ENCODE data around the gene SLC4A8. TPM values are rescaled to one million over a fixed set of nuclear protein-coding genes. Genes with fewer than 3 reads are reported as not detected.

SLC4A8 gene
- total RNA-seq, 1 experiment from 2014 or later, result 1.4 TPM

- Histone ChIP-seq H3K9ac (ENCODE audit: low read length) (no peak overlapping the region), H3K4me3 (replicated peaks in 1 of 2; ENCODE audit: low read depth in 1 of 2, low read length in 2 of 2) (no peak overlapping the region), H4K20me1 (ENCODE audit: insufficient read depth) (no peaks in the 10 kb centered on the region; the same call in 1 of the 2 replicates), H2AFZ (ENCODE audit: low read depth, low read length, poor library complexity, severe bottlenecking) (no peak overlapping the region), H3K36me3 (ENCODE audit: control insufficient read depth in 1 of 2, insufficient read depth in 2 of 2, low read length in 2 of 2) (no peaks in the 10 kb centered on the region), H3K9me2 (ENCODE audit: insufficient read depth) (no peaks in the 10 kb centered on the region), H3K27ac (ENCODE audit: low read depth, low read length) (no peak overlapping the region), H3K4me1 (ENCODE audit: control insufficient read depth in 1 of 2, insufficient read depth in 2 of 2, low read length in 2 of 2) (no peaks in the 10 kb centered on the region), H3K9me3 (ENCODE audit: control insufficient read depth in 1 of 2, insufficient read depth in 1 of 2, low read depth in 1 of 2, low read length in 2 of 2) (no peaks in the 10 kb centered on the region), H3K79me2 (ENCODE audit: insufficient read depth, low read length) (no peaks in the 10 kb centered on the region), H3K27me3 (ENCODE audit: insufficient read depth, low read length) (peaks cover 36% of the 10 kb centered on the region), H3K4me2 (ENCODE audit: low read length) (no peak overlapping the region)
- ATAC-seq, result no peak
- CTCF ChIA-PET, result no interaction called here
- intact Hi-C loops (cut with micrococcal nuclease), result no loop called here
- BruUV-seq (replicated peaks), result no TSS peak
- DNase-seq (ENCODE audit: low read depth, low spot score), result no peak
- RAD21 ChIA-PET (ENCODE audit: low non-redundant PET in 1 of 2, low total read pairs in 2 of 2, uncharacterized antibody in 2 of 2, unreplicated experiment in 2 of 2), result no interaction called here
- POLR2A ChIA-PET, result no interaction called here
- TF ChIP-seq CBX3 (IDR thresholded peaks at IDR 0.05; ENCODE audit: low read depth) (no peak), SP1 (IDR thresholded peaks at IDR 0.05; ENCODE audit: low read depth) (no peak), REST (IDR thresholded peaks at IDR 0.05; ENCODE audit: low read depth) (no peak), POLR2A (IDR thresholded peaks at IDR 0.05; ENCODE audit: borderline replicate concordance, extremely low read depth, insufficient read depth, insufficient read length) (no peak), TCF7L2 (IDR thresholded peaks at IDR 0.05; ENCODE audit: borderline replicate concordance, extremely low read depth, insufficient read depth, insufficient read length) (no peak), SIN3A (IDR thresholded peaks at IDR 0.05; ENCODE audit: low read depth) (no peak), ZBTB33 (IDR thresholded peaks at IDR 0.05; ENCODE audit: extremely low read depth, insufficient replicate concordance, low read length) (no peak), EZH2phosphoT487 (IDR thresholded peaks at IDR 0.05; ENCODE audit: borderline replicate concordance) (no peak), YY1 (IDR thresholded peaks at IDR 0.05; ENCODE audit: extremely low read depth, insufficient replicate concordance, low read depth, low read length) (no peak), POLR2AphosphoS5 (IDR thresholded peaks at IDR 0.05; ENCODE audit: low read depth, low read length) (no peak), FOSL1 (IDR thresholded peaks at IDR 0.05; ENCODE audit: low read depth) (no peak)
Observed at GRCh38 chr12:51508285-51508684, 83.7 kb downstream of the SLC4A8 start.

Measured in HCT116 (cell line).